Mammary epithelial cell (primary cell): ENCODE data around the gene COPG1.

ENCODE experiments used
- EZH2 ChIP-seq: IDR thresholded peaks from 2 replicates; pipeline ENCODE4 v1.6.1; 2012; ENCODE audit warnings: low read length, inconsistent platforms, borderline replicate concordance
- TF ChIP-seq, protein P1 (sequence below), 2 donors: IDR thresholded peaks in 1 of 2; conservative IDR thresholded peaks in 1 of 2; 2 replicates each; pipeline ENCODE4 v1.5.1; 2011 to 2012; ENCODE audit warnings: inconsistent platforms in 2 of 2, low read length in 2 of 2, mild to moderate bottlenecking in 2 of 2, control low read depth in 1 of 2, low read depth in 1 of 2; ENCODE audit not compliant: insufficient read depth in 1 of 2; ENCODE audit errors: extremely low read depth in 1 of 2

DNA sequence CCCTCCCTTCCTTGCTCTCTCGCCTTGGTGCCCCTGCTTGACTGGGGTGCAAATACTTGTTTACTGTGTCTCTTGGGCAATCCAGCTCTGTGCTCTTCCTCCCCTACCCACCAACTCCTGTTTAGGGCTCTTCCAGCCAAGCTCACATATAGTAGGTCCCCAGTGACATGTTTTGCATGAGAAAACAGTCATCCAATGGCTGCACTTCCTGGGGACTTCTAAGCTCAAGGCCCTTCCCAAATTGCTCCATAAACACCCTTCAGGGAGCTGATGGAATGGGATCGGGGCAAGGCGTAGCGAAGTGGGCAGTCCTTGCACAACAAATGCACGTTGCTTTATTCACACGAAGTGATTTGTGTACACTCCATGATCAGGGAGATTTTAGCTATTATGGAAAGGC lies 9.4 kb upstream of the COPG1 start:
- TF ChIP-seq, protein P1, sequence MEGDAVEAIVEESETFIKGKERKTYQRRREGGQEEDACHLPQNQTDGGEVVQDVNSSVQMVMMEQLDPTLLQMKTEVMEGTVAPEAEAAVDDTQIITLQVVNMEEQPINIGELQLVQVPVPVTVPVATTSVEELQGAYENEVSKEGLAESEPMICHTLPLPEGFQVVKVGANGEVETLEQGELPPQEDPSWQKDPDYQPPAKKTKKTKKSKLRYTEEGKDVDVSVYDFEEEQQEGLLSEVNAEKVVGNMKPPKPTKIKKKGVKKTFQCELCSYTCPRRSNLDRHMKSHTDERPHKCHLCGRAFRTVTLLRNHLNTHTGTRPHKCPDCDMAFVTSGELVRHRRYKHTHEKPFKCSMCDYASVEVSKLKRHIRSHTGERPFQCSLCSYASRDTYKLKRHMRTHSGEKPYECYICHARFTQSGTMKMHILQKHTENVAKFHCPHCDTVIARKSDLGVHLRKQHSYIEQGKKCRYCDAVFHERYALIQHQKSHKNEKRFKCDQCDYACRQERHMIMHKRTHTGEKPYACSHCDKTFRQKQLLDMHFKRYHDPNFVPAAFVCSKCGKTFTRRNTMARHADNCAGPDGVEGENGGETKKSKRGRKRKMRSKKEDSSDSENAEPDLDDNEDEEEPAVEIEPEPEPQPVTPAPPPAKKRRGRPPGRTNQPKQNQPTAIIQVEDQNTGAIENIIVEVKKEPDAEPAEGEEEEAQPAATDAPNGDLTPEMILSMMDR (conservative IDR thresholded peaks at IDR 0.05 in 1 of 2, IDR thresholded peaks at IDR 0.05 in 1 of 2; ENCODE audit: extremely low read depth in 1 of 2, insufficient read depth in 1 of 2, low read depth in 1 of 2, low read length in 2 of 2): no peak
- no peak for TF ChIP-seq EZH2
